Liver (tissue), 9 donors: ENCODE data around the gene FANCE. TPM values are rescaled to one million over a fixed set of nuclear protein-coding genes. Genes with fewer than 3 reads are reported as not detected.
"Not testable (repeated sequence)": the region's sequence is repeated elsewhere in the genome, so short reads cannot be mapped to it uniquely, and the experiment has no call there.

Experiments
- DNase-seq: peaks from one replicate; pipeline ENCODE4 v3.0.0-alpha.2; 2017; ENCODE audit warnings: low spot score
- H3K27ac ChIP-seq, 2 donors: one replicate each; pipeline ENCODE4 v1.7.0; 2013; ENCODE audit warnings: inconsistent platforms in 2 of 2, low read length in 2 of 2, control low read depth in 1 of 2, low read depth in 1 of 2, mild to moderate bottlenecking in 1 of 2
- H3K27me3 ChIP-seq, 4 donors: one replicate each; pipeline versions ENCODE4 v1.6.1 to v1.7.0; 2013; ENCODE audit warnings: low read length in 3 of 4, inconsistent platforms in 1 of 4, mild to moderate bottlenecking in 1 of 4, moderate library complexity in 1 of 4; ENCODE audit not compliant: control insufficient read depth in 4 of 4, insufficient read depth in 4 of 4
- H3K36me3 ChIP-seq, 4 donors: one replicate each; pipeline versions ENCODE4 v1.6.1 to v1.7.0; 2013; ENCODE audit warnings: low read length in 3 of 4, mild to moderate bottlenecking in 3 of 4, low read depth in 1 of 4, moderate library complexity in 1 of 4; ENCODE audit not compliant: control insufficient read depth in 4 of 4, insufficient read depth in 3 of 4
- H3K4me1 ChIP-seq, 4 donors: one replicate each; pipeline versions ENCODE4 v1.6.1 to v1.7.0; 2013; ENCODE audit warnings: low read length in 3 of 4, mild to moderate bottlenecking in 3 of 4, moderate library complexity in 1 of 4; ENCODE audit not compliant: control insufficient read depth in 4 of 4, insufficient read depth in 4 of 4
- H3K4me3 ChIP-seq, 3 donors: one replicate each; pipeline versions ENCODE4 v1.6.1 to v1.7.0; 2013; ENCODE audit warnings: low read length in 3 of 3, control low read depth in 1 of 3, low read depth in 1 of 3, mild to moderate bottlenecking in 1 of 3
- H3K9ac ChIP-seq, 2 donors: one replicate each; pipeline ENCODE4 v1.7.0; 2013; ENCODE audit warnings: low read length in 2 of 2, mild to moderate bottlenecking in 2 of 2, moderate library complexity in 2 of 2, control low read depth in 1 of 2, low read depth in 1 of 2
- H3K9me3 ChIP-seq, 4 donors: one replicate each; pipeline versions ENCODE4 v1.6.1 to v1.7.0; 2013; ENCODE audit warnings: low read length in 3 of 4; ENCODE audit not compliant: control insufficient read depth in 4 of 4
- EGR1 ChIP-seq, 2 donors: IDR thresholded peaks; 2 replicates each; pipeline ENCODE4 v1.6.1; 2016 to 2018; ENCODE audit warnings: antibody characterized with exemption in 2 of 2, low read depth in 2 of 2
- FOXA1 ChIP-seq: IDR thresholded peaks from 2 replicates; pipeline ENCODE4 v1.6.1; 2016; ENCODE audit warnings: antibody characterized with exemption
- FOXA2 ChIP-seq: IDR thresholded peaks from 2 replicates; pipeline ENCODE4 v1.6.1; 2016; ENCODE audit warnings: antibody characterized with exemption
- GABPA ChIP-seq, 2 donors: IDR thresholded peaks in 1 of 2; conservative IDR thresholded peaks in 1 of 2; 2 replicates each; pipeline ENCODE4 v1.6.1; 2016; ENCODE audit warnings: antibody characterized with exemption in 2 of 2, mild to moderate bottlenecking in 1 of 2, moderate library complexity in 1 of 2
- HNF4A ChIP-seq, 2 donors: conservative IDR thresholded peaks; 2 replicates each; pipeline ENCODE4 v1.6.1; 2016; ENCODE audit warnings: antibody characterized with exemption in 2 of 2, mild to moderate bottlenecking in 2 of 2
- HNF4G ChIP-seq: IDR thresholded peaks from 2 replicates; pipeline ENCODE4 v1.6.1; 2016; ENCODE audit warnings: antibody characterized with exemption
- JUND ChIP-seq, 2 donors: IDR thresholded peaks; 2 replicates each; pipeline ENCODE4 v1.6.1; 2016; ENCODE audit warnings: antibody characterized with exemption in 2 of 2
- NR2F2 ChIP-seq: IDR thresholded peaks from 2 replicates; pipeline ENCODE4 v1.6.1; 2016; ENCODE audit warnings: antibody characterized with exemption
- RXRA ChIP-seq, 2 donors: IDR thresholded peaks; 2 replicates each; pipeline ENCODE4 v1.6.1; 2017 to 2018; ENCODE audit warnings: antibody characterized with exemption in 2 of 2, mild to moderate bottlenecking in 1 of 2
- TAF1 ChIP-seq: conservative IDR thresholded peaks from 2 replicates; pipeline ENCODE4 v1.6.1; 2016; ENCODE audit warnings: antibody characterized with exemption, mild to moderate bottlenecking
- YY1 ChIP-seq: IDR thresholded peaks from 2 replicates; pipeline ENCODE4 v1.6.1; 2016; ENCODE audit warnings: antibody characterized with exemption, mild to moderate bottlenecking
- WGBS: extraction: QIAGEN DNeasy Blood & Tissue Kit; methylation state at CpG from one replicate; pipeline ENCODE4 v1.1.7; 2013; 5-methylcytosine and 5-hydroxymethylcytosine counted together
- polyA plus RNA-seq, 2 donors: library from polyadenylated mRNA; stranded (reverse) in 1 of 2; unstranded in 1 of 2; fragments of 200-250 nt in 1 of 2; fragments of >200 nt in 1 of 2; fragmentation: Nextera tagmentation in 1 of 2; extraction: Ambion mirVana in 1 of 2; gene quantifications; one replicate each; pipeline versions ENCODE4 v1.2.1 to v1.2.3, GENCODE V29; 2013 to 2015
- total RNA-seq, 2 donors: library from RNA; depleted of rRNA; stranded (reverse); fragments of >200 nt; gene quantifications; one replicate each; pipeline ENCODE4 v1.2.3, GENCODE V29; 2014
- TF ChIP-seq, protein P1 (sequence below): IDR thresholded peaks from 2 replicates; pipeline ENCODE4 v1.6.1; 2016; ENCODE audit warnings: antibody characterized with exemption
- TF ChIP-seq, protein P2 (sequence below): IDR thresholded peaks from 2 replicates; pipeline ENCODE4 v1.6.1; 2016; ENCODE audit warnings: antibody characterized with exemption, mild to moderate bottlenecking
- TF ChIP-seq, protein P3 (sequence below): fragments of 150-350 bp; IDR thresholded peaks from 2 replicates; pipeline ENCODE4 v1.5.1; 2017; ENCODE audit warnings: improper control_type of control experiment, low read depth, low read length; ENCODE audit not compliant: missing input control
- TF ChIP-seq, protein P4 (sequence below): IDR thresholded peaks from 2 replicates; pipeline ENCODE4 v1.6.1; 2016; ENCODE audit warnings: antibody characterized with exemption
- TF ChIP-seq, protein P5 (sequence below): IDR thresholded peaks from 2 replicates; pipeline ENCODE4 v1.6.1; 2016; ENCODE audit warnings: antibody characterized with exemption
- donor health status: healthy.
- donor health status: healthy.
- donor health status: healthy.
- donor health status: healthy.
- donor health status: healthy.

Gene FANCE
- total and polyA plus RNA-seq, 4 donors = 0.11 to 4.2 (median 0.79) TPM

DNA sequence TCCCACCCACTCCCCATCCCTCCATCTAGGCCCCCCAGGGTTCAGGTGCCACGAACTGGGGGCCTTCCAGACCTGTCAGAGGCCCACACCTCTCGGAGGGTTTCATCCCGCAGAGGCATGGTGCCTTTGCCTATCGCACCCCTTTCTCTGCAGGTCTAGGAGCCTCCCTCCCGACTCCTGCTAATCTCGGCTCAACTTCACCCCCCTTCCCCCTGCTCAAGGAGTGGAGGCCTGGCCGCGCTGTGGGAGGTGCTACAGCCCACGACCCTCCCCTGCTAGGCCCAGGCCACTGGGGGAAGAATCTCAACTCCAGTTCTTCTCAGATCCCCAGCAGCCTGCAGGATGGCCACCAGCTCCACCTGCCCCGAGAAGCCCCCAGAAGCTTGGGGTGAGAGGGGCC is 60.6 kb downstream of the FANCE start, which contains the start of gene TULP1:
Gene TULP1, minus strand, starts transcription at position 157 of the 400 bp plus-strand sequence. Its CDS starts 38 bp downstream, at position 119.
- no peak within 1 kb of the TSS for H3K9ac ChIP-seq
- WGBS = 86% methylated on average over 10 of the region's 10 CpGs
- H3K9me3 ChIP-seq = no peaks in the 10 kb centered on the region
- no peak within 1 kb of the TSS for H3K4me3 ChIP-seq
- no peaks in the 10 kb centered on the region for H3K36me3 ChIP-seq
- no peak within 1 kb of the TSS for H3K27ac ChIP-seq
- H3K4me1 ChIP-seq = no peaks in the 10 kb centered on the region
- no peak for TF ChIP-seq FOXA2
- TF ChIP-seq, protein P1, sequence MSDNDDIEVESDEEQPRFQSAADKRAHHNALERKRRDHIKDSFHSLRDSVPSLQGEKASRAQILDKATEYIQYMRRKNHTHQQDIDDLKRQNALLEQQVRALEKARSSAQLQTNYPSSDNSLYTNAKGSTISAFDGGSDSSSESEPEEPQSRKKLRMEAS = no peak
- no peak for TF ChIP-seq NR2F2
- TF ChIP-seq YY1 = no peak
- TF ChIP-seq, protein P2, sequence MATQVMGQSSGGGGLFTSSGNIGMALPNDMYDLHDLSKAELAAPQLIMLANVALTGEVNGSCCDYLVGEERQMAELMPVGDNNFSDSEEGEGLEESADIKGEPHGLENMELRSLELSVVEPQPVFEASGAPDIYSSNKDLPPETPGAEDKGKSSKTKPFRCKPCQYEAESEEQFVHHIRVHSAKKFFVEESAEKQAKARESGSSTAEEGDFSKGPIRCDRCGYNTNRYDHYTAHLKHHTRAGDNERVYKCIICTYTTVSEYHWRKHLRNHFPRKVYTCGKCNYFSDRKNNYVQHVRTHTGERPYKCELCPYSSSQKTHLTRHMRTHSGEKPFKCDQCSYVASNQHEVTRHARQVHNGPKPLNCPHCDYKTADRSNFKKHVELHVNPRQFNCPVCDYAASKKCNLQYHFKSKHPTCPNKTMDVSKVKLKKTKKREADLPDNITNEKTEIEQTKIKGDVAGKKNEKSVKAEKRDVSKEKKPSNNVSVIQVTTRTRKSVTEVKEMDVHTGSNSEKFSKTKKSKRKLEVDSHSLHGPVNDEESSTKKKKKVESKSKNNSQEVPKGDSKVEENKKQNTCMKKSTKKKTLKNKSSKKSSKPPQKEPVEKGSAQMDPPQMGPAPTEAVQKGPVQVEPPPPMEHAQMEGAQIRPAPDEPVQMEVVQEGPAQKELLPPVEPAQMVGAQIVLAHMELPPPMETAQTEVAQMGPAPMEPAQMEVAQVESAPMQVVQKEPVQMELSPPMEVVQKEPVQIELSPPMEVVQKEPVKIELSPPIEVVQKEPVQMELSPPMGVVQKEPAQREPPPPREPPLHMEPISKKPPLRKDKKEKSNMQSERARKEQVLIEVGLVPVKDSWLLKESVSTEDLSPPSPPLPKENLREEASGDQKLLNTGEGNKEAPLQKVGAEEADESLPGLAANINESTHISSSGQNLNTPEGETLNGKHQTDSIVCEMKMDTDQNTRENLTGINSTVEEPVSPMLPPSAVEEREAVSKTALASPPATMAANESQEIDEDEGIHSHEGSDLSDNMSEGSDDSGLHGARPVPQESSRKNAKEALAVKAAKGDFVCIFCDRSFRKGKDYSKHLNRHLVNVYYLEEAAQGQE = no peak
- TF ChIP-seq HNF4A (conservative IDR thresholded peaks at IDR 0.05) = no peak
- no peak for TF ChIP-seq HNF4G
- no peak for TF ChIP-seq JUND (IDR thresholded peaks at IDR 0.05)
- no peak for TF ChIP-seq TAF1
- no peak for TF ChIP-seq RXRA (IDR thresholded peaks at IDR 0.05)
- no peak for TF ChIP-seq FOXA1
- TF ChIP-seq, protein P3, sequence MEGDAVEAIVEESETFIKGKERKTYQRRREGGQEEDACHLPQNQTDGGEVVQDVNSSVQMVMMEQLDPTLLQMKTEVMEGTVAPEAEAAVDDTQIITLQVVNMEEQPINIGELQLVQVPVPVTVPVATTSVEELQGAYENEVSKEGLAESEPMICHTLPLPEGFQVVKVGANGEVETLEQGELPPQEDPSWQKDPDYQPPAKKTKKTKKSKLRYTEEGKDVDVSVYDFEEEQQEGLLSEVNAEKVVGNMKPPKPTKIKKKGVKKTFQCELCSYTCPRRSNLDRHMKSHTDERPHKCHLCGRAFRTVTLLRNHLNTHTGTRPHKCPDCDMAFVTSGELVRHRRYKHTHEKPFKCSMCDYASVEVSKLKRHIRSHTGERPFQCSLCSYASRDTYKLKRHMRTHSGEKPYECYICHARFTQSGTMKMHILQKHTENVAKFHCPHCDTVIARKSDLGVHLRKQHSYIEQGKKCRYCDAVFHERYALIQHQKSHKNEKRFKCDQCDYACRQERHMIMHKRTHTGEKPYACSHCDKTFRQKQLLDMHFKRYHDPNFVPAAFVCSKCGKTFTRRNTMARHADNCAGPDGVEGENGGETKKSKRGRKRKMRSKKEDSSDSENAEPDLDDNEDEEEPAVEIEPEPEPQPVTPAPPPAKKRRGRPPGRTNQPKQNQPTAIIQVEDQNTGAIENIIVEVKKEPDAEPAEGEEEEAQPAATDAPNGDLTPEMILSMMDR = no peak
- no peak for TF ChIP-seq EGR1 (IDR thresholded peaks at IDR 0.05; ENCODE audit: low read depth in 2 of 2)
- TF ChIP-seq, protein P4, sequence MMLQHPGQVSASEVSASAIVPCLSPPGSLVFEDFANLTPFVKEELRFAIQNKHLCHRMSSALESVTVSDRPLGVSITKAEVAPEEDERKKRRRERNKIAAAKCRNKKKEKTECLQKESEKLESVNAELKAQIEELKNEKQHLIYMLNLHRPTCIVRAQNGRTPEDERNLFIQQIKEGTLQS = no peak
- no peak for TF ChIP-seq GABPA (IDR thresholded peaks at IDR 0.05 in 1 of 2, conservative IDR thresholded peaks at IDR 0.05 in 1 of 2)
- TF ChIP-seq, protein P5, sequence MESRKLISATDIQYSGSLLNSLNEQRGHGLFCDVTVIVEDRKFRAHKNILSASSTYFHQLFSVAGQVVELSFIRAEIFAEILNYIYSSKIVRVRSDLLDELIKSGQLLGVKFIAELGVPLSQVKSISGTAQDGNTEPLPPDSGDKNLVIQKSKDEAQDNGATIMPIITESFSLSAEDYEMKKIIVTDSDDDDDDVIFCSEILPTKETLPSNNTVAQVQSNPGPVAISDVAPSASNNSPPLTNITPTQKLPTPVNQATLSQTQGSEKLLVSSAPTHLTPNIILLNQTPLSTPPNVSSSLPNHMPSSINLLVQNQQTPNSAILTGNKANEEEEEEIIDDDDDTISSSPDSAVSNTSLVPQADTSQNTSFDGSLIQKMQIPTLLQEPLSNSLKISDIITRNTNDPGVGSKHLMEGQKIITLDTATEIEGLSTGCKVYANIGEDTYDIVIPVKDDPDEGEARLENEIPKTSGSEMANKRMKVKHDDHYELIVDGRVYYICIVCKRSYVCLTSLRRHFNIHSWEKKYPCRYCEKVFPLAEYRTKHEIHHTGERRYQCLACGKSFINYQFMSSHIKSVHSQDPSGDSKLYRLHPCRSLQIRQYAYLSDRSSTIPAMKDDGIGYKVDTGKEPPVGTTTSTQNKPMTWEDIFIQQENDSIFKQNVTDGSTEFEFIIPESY = no peak
- no peak for DNase-seq
- H3K27me3 ChIP-seq = no peaks in the 10 kb centered on the region

DNA sequence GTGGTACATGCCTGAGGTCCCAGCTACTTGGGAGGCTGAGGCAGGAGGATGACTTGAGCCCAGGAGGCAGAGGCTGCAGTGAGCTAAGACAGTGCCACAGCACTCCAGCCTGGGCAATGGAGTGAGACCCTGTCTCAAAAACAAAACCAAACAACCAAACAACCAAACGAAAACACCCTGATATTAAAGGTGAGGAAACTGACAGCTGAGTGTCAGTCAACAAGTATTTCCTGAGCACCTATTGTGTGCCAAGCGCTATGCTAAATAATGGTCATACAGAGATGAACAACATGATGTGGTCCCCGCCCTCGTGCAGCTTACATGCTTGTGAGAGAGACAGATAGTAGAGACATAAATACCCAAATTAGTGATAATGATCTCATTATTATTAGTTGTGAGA is 62.4 kb downstream of the FANCE start:
- WGBS = 86% methylated on average over 4 of the region's 4 CpGs
- no peak for TF ChIP-seq GABPA (IDR thresholded peaks at IDR 0.05 in 1 of 2, conservative IDR thresholded peaks at IDR 0.05 in 1 of 2)
- no peak for DNase-seq
- no peak overlapping the region for H3K9ac ChIP-seq
- no peak overlapping the region for H3K4me3 ChIP-seq
- no peaks in the 10 kb centered on the region for H3K36me3 ChIP-seq
- H3K27me3 ChIP-seq = no peaks in the 10 kb centered on the region
- H3K4me1 ChIP-seq = no peaks in the 10 kb centered on the region
- H3K9me3 ChIP-seq = no peaks in the 10 kb centered on the region
- no peak overlapping the region for H3K27ac ChIP-seq

DNA sequence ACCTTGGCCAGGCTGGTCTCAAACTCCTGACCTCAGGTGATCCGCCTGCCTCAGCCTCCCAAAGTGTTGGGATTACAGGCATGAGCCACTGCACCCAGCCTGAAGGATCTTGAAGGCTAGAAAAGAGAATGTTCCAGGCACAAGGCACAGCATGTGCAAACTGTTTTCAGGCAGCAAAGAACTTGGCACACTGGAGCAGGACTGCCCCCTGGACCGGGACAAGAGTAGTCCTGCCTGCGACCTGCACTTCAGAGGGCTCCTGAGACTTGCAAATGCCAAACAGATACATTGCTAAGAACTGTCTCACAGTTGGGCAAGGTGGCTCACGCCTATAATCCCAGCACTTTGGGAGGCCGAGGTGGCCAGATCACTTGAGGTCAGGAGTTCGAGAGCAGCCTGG is 63.8 kb downstream of the FANCE start:
- H3K9ac ChIP-seq, H3K4me3 ChIP-seq, DNase-seq, H3K27me3 ChIP-seq, H3K27ac ChIP-seq, H3K4me1 ChIP-seq, H3K36me3 ChIP-seq, H3K9me3 ChIP-seq: not testable (repeated sequence)
- 88% methylated on average over 6 of the region's 6 CpGs for WGBS
